RWPE1 (cell line): ENCODE results near the gene PRR16.
A peak's percentile ranks its signal among the peaks of the same experiment; 100 is the strongest.
"Not testable (repeated sequence)": the region's sequence is repeated elsewhere in the genome, so short reads cannot be mapped to it uniquely, and the experiment has no call there.

Experiments
- CTCF ChIA-PET: fragments of 350-600 bp; sonication (Branson Sonifier 250); formaldehyde crosslinking; extraction: SDS; loops from one replicate; lab custom pipeline; 2021; lab: Yijun Ruan, JAX
- POLR2A ChIA-PET: fragments of 400-600 bp; formaldehyde crosslinking; extraction: SDS; loops from one replicate; lab custom pipeline; 2020; ENCODE audit warnings: antibody characterized with exemption; ENCODE audit not compliant: low non-redundant PET; lab: Yijun Ruan, JAX
- DNase-seq: peaks from one replicate; pipeline ENCODE4 v3.0.0; 2012; ENCODE audit warnings: low spot score
- H3K27ac ChIP-seq: fragments of 450-650 bp; 2 replicates; pipeline ENCODE4 v1.5.1; 2017
- TF ChIP-seq, protein P1 (sequence below): fragments of 450-650 bp; conservative IDR thresholded peaks from 2 replicates; pipeline ENCODE4 v1.5.1; 2017; ENCODE audit warnings: low read depth, mild to moderate bottlenecking

PRR16 gene

DNA sequence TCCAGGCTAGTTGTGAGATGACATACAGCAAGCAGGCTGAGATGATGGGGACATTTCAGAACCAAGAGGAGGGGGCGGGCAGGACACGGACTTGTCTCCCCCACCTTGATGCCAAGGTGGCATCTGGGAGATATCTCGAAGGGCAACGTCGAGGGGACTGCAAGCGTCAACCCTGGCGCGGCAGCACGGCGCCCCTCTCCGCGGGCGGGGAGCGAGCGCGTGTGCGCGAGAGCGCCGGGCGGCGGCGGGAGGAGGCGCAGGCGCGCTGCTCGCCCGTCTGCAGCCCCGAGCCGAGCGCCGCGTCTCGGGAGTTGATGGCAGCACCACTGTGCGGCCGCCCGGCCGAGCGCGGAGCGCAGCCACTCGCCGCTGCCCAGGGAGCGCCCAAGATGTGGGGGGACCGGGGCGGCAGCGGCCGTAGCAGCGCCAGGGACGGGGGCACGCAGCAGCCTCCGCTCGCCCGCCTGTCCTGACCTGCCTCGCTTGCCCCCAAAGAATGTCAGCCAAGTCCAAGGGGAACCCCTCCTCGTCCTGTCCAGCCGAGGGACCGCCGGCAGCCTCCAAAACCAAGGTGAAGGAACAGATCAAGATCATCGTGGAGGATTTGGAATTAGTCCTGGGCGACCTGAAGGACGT is at the start of gene PRR16:
Gene PRR16, plus strand, starts transcription at position 310 of the 636 bp plus-strand sequence.
- CTCF ChIA-PET = interaction anchor here (0.7 kb wide), 1 partner anchor 397 kb away, joined by 4 read pairs; no protein-coding TSS in a partner anchor
- peak within 1 kb of the TSS; percentile 51 for H3K27ac ChIP-seq
- POLR2A ChIA-PET = interaction anchor here (0.7 kb wide), 1 partner anchor 525 kb away, joined by 7 read pairs; no protein-coding TSS in a partner anchor
- peak; percentile 60 for DNase-seq
- TF ChIP-seq, protein P1, sequence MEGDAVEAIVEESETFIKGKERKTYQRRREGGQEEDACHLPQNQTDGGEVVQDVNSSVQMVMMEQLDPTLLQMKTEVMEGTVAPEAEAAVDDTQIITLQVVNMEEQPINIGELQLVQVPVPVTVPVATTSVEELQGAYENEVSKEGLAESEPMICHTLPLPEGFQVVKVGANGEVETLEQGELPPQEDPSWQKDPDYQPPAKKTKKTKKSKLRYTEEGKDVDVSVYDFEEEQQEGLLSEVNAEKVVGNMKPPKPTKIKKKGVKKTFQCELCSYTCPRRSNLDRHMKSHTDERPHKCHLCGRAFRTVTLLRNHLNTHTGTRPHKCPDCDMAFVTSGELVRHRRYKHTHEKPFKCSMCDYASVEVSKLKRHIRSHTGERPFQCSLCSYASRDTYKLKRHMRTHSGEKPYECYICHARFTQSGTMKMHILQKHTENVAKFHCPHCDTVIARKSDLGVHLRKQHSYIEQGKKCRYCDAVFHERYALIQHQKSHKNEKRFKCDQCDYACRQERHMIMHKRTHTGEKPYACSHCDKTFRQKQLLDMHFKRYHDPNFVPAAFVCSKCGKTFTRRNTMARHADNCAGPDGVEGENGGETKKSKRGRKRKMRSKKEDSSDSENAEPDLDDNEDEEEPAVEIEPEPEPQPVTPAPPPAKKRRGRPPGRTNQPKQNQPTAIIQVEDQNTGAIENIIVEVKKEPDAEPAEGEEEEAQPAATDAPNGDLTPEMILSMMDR = peak; percentile 73

DNA sequence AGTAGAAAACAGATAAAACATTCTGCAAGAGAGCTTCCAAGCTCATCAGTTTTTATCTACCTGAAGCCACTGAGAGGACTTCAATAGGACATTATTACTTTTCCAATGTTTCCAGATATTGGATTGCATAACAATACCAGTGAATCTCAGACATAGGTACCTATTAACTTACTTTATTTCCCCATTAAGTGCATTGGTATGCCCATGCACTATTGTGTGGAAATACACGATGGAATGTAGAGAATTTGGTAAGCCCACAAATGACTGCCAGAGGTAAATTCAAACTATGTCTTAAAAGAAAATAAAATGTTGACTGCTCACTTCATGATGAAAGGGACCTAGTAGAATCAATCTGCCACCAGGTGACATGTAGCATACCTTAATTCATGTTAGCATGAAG is 48.1 kb upstream of the PRR16 start:
- H3K27ac ChIP-seq = no peak overlapping the region
- POLR2A ChIA-PET = no interaction called here
- TF ChIP-seq, protein P1 = no peak
- no peak for DNase-seq
- CTCF ChIA-PET = no interaction called here

DNA sequence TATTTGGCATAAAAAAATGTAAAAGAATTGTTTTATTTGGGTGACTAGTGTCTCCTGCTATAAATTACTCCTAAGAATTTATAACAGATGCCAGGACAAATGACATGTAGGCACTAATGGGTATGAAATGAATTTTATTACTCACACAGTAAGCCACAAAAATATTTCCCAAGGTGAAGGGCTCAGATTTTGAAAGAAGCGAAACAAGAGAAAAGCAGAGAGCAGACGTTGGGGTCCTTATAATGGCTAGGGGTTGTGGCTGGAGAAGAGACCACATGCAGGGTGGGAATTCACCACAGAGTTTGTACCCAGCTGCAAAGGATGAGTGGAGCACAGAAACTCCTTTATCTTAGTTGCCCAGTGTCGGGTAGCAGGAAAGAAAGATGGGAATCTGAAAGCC is 45.0 kb upstream of the PRR16 start:
- ChIA-PET CTCF (no interaction called here), POLR2A (no interaction called here)
- DNase-seq = no peak
- no peak overlapping the region for H3K27ac ChIP-seq
- TF ChIP-seq, protein P1 = no peak

DNA sequence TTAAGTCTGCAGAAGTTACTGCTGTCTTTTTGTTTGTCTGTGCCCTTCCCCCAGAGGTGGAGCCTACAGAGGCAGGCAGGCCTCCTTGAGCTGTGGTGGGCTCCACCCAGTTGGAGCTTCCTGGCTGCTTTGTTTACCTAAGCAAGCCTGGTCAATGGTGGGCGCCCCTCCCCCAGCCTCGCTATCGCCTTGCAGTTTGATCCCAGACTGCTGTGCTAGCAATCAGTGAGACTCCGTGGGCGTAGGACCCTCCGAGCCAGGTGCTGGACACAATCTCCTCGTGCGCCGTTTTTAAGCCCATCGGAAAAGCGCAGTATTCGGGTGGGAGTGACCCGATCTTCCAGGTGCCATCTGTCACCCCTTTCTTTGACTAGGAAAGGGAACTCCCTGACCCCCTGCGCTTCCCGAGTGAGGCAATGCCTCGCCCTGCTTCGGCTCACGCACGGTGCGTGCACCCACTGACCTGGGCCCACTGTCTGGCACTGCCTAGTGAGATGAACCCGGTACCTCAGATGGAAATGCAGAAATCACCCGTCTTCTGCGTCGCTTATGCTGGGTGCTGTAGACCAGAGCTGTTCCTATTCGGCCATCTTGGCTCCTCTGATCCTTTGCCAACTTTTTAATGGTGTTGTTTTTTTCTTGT is 37.3 kb upstream of the PRR16 start:
- CTCF ChIA-PET, H3K27ac ChIP-seq, DNase-seq, POLR2A ChIA-PET: not testable (repeated sequence)

DNA sequence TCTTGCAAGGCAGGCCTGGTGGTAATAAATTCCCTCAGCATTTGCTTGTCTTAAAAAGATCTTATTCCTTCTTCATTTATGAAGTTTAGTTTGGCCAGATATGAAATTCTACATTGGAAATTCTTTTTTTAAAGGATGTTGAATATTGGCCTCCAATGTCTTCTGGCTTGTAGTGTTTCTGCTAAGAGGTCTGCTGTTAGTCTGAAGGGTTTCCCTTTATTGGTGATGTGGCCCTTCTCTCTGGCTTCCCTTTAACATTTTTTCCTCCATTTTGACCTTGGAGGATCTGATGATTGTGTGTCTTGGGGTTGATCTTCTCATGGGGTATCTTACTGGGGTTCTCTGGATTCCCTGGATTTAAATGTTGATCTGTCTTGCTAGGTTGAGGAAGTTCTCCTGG is 33.5 kb upstream of the PRR16 start:
- ChIA-PET POLR2A (no interaction called here), CTCF (no interaction called here)
- no peak for DNase-seq
- TF ChIP-seq, protein P1 = no peak
- H3K27ac ChIP-seq = no peak overlapping the region

DNA sequence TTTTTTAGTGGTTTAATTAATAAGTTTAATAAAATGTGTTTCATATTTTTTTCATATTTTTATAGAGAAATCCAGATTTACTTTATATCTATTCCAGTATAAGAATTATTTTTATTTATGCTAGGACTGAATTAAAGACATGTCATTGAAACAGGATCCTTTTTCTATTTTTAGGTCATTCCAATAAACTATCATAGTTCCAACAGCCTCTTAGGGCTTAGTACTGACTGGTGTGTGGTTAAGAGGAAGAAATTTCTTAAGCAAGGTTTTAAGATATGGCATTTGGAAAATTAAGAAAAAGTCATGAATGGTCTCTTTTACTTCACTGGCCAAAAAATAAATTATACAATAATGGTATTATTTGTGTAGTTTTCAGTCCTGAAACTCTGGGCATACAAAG is 31.2 kb upstream of the PRR16 start:
- TF ChIP-seq, protein P1 = no peak
- DNase-seq = no peak
- ChIA-PET POLR2A (no interaction called here), CTCF (no interaction called here)
- no peak overlapping the region for H3K27ac ChIP-seq

DNA sequence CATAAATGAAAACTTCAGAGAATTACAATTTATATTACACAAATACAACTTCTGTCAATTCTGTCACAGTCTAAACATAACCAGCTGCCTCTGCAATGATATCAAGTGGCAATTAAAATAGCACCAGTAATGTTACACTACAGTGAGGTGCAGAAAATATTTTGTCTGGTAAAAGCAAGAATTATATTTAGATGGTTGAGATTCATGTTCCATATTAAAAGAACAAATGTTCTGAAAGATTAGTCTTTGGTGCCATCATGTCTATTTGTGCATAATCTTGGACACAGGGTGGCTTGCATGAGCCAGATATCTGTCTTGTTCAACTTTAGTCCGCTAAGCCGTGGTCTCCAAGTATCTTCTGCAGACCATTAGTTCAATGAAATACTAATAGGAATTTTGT is 29.0 kb upstream of the PRR16 start:
- no peak overlapping the region for H3K27ac ChIP-seq
- TF ChIP-seq, protein P1 = no peak
- ChIA-PET POLR2A (no interaction called here), CTCF (interaction anchor here (0.6 kb wide), 1 partner anchor 1934 kb away, joined by 4 read pairs; no protein-coding TSS in a partner anchor)
- no peak for DNase-seq
